ENCODE measurements around the gene BRINP1. TPM values are rescaled to one million over a fixed set of nuclear protein-coding genes. Genes with fewer than 3 reads are reported as not detected.

The BRINP1 gene, protein sequence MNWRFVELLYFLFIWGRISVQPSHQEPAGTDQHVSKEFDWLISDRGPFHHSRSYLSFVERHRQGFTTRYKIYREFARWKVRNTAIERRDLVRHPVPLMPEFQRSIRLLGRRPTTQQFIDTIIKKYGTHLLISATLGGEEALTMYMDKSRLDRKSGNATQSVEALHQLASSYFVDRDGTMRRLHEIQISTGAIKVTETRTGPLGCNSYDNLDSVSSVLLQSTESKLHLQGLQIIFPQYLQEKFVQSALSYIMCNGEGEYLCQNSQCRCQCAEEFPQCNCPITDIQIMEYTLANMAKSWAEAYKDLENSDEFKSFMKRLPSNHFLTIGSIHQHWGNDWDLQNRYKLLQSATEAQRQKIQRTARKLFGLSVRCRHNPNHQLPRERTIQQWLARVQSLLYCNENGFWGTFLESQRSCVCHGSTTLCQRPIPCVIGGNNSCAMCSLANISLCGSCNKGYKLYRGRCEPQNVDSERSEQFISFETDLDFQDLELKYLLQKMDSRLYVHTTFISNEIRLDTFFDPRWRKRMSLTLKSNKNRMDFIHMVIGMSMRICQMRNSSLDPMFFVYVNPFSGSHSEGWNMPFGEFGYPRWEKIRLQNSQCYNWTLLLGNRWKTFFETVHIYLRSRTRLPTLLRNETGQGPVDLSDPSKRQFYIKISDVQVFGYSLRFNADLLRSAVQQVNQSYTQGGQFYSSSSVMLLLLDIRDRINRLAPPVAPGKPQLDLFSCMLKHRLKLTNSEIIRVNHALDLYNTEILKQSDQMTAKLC
- total RNA-seq (2021) = not detected in 2 replicates
- Bru-seq, nascent RNA = percentile 3 among the genes with signal in this experiment
- BruChase-seq, experiment 1, labeled RNA remaining after a 2-hour chase = percentile 5 among the genes with signal in this experiment
- BruChase-seq, experiment 2, labeled RNA remaining after a 6-hour chase = percentile 1 among the genes with signal in this experiment
- long read RNA-seq = 0 reads

GRCh38 chr9:119368681-119369581, at the start of gene BRINP1:
TSS of gene BRINP1 (minus strand) at chr9:119369435. CDS start at chr9:119313355, 56,080 bp downstream.
- Histone ChIP-seq H3K9me3 (ENCODE audit: low read depth, low read length, poor library complexity, severe bottlenecking) (no peaks in the 10 kb centered on the region), H3K27me3 (replicated peaks; ENCODE audit: insufficient read depth, low read depth, low read length, poor library complexity) (peaks cover 37% of the 10 kb centered on the region), H3K4me1 (ENCODE audit: insufficient read depth, low read length, poor library complexity, severe bottlenecking) (no peaks in the 10 kb centered on the region), H3K4me3 (ENCODE audit: low read depth, low read length, poor library complexity, severe bottlenecking) (no peak within 1 kb of the TSS), H3K27ac (ENCODE audit: low read depth, low read length, poor library complexity, severe bottlenecking) (no peak within 1 kb of the TSS), H3K36me3 (ENCODE audit: insufficient read depth, low read length, poor library complexity, severe bottlenecking) (no peaks in the 10 kb centered on the region)
- ChIA-PET CTCF (no interaction called here), POLR2A (ENCODE audit: low non-redundant PET) (interaction anchor here (0.7 kb wide), 1 partner anchor 552 kb away, joined by 4 read pairs; no protein-coding TSS in a partner anchor)
- TF ChIP-seq EZH2 (IDR thresholded peaks at IDR 0.05; ENCODE audit: borderline replicate concordance, low read depth, low read length, poor library complexity, severe bottlenecking) (no peak), CTCF (conservative IDR thresholded peaks at IDR 0.05; ENCODE audit: low read depth, low read length) (no peak)
- peak; percentile 29 for DNase-seq (ENCODE audit: low spot score)
- intact Hi-C loops (cut with micrococcal nuclease; ENCODE audit: unreplicated experiment) = loop anchor here (5.0 to 10.0 kb wide), 3 partner anchors 844 to 1587 kb away; no protein-coding TSS in a partner anchor
- BruUV-seq (replicated peaks) = no TSS peak

DNA sequence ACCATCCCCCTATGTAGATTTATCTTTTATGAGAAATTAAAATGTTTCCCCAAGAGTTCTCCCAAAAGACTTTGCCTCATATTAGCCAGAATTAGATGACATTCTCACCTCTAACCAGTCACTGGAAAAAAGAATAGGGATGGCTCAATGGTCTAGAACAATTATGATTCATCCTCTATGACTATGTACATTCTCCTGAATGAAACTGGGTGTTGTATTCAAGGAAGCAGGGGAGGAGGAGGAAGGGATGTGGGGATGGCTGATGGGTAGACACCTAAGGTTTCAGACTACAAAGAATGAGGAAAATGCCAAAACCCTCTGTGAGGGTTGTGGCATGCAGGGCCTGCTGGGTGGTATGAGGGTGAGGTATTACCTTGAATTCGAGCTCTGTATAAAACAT, 49.5 kb upstream of the BRINP1 start:
- ChIA-PET CTCF (no interaction called here), POLR2A (ENCODE audit: low non-redundant PET) (no interaction called here)
- TF ChIP-seq CTCF (conservative IDR thresholded peaks at IDR 0.05; ENCODE audit: low read depth, low read length) (no peak), EZH2 (IDR thresholded peaks at IDR 0.05; ENCODE audit: borderline replicate concordance, low read depth, low read length, poor library complexity, severe bottlenecking) (no peak)
- Histone ChIP-seq H3K9me3 (ENCODE audit: low read depth, low read length, poor library complexity, severe bottlenecking) (no peaks in the 10 kb centered on the region), H3K27ac (ENCODE audit: low read depth, low read length, poor library complexity, severe bottlenecking) (no peak overlapping the region), H3K4me1 (ENCODE audit: insufficient read depth, low read length, poor library complexity, severe bottlenecking) (no peaks in the 10 kb centered on the region), H3K4me3 (ENCODE audit: low read depth, low read length, poor library complexity, severe bottlenecking) (no peak overlapping the region), H3K27me3 (replicated peaks; ENCODE audit: insufficient read depth, low read depth, low read length, poor library complexity) (no peaks in the 10 kb centered on the region), H3K36me3 (ENCODE audit: insufficient read depth, low read length, poor library complexity, severe bottlenecking) (no peaks in the 10 kb centered on the region)
- intact Hi-C loops (cut with micrococcal nuclease; ENCODE audit: unreplicated experiment) = no loop called here
- BruUV-seq (replicated peaks) = no TSS peak
- DNase-seq (ENCODE audit: low spot score) = no peak

DNA sequence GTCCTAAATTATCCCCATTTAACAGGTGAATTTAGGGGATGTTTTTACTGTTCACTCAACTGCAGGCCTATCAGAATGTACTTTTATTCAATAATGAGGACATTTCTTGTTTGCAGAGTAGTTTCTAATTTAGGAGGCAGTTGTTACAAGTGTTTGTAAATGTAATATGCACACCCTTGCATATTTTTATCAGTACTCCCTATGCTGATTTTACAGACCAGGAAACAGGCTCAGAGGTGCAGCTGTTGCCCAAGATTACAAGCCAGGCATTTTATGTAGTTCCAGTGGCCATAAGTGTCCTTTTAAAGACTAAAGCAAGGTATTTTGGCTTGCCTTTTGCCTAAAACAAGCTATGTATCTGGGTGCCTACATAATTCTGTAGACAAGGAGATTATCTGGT, 47.6 kb upstream of the BRINP1 start:
- H3K36me3 ChIP-seq (ENCODE audit: insufficient read depth, low read length, poor library complexity, severe bottlenecking) = no peaks in the 10 kb centered on the region
- TF ChIP-seq CTCF (conservative IDR thresholded peaks at IDR 0.05; ENCODE audit: low read depth, low read length) = no peak
- TF ChIP-seq EZH2 (IDR thresholded peaks at IDR 0.05; ENCODE audit: borderline replicate concordance, low read depth, low read length, poor library complexity, severe bottlenecking) = no peak
- intact Hi-C loops (cut with micrococcal nuclease; ENCODE audit: unreplicated experiment) = no loop called here
- ChIA-PET POLR2A (ENCODE audit: low non-redundant PET) (no interaction called here), CTCF (no interaction called here)
- no peaks in the 10 kb centered on the region for H3K9me3 ChIP-seq (ENCODE audit: low read depth, low read length, poor library complexity, severe bottlenecking)
- no peak overlapping the region for H3K27ac ChIP-seq (ENCODE audit: low read depth, low read length, poor library complexity, severe bottlenecking)
- no peaks in the 10 kb centered on the region for H3K4me1 ChIP-seq (ENCODE audit: insufficient read depth, low read length, poor library complexity, severe bottlenecking)
- DNase-seq (ENCODE audit: low spot score) = no peak
- H3K27me3 ChIP-seq (replicated peaks; ENCODE audit: insufficient read depth, low read depth, low read length, poor library complexity) = no peaks in the 10 kb centered on the region
- no peak overlapping the region for H3K4me3 ChIP-seq (ENCODE audit: low read depth, low read length, poor library complexity, severe bottlenecking)
- BruUV-seq (replicated peaks) = no TSS peak
